ENCODE results near the gene IRAG1. TPM values are rescaled to one million over a fixed set of nuclear protein-coding genes. Genes with fewer than 3 reads are reported as not detected.
A peak's percentile ranks its signal among the peaks of the same experiment; 100 is the strongest.

Gene IRAG1
- total RNA-seq, 1 donor from 2014 or later = 0.26 TPM

- FAIRE-seq (no peak), DNase-seq (ENCODE audit: low read depth) (no peak)
- Histone ChIP-seq H3K27me3 (ENCODE audit: control insufficient read depth, insufficient read depth, low read length) (no peaks in the 10 kb centered on the region), H3K36me3 (ENCODE audit: control insufficient read depth, insufficient read depth, low read length) (no peaks in the 10 kb centered on the region), H3K4me3 (ENCODE audit: low read depth, low read length) (no peak overlapping the region)
- no peak for TF ChIP-seq CTCF (IDR thresholded peaks at IDR 0.05; ENCODE audit: insufficient read depth, low read length, severe bottlenecking)
Measured at GRCh38 chr11:10716122-10716521, 22.6 kb upstream of the IRAG1 start.

GRCh38 chr11:10715571-10715970 is 22.0 kb upstream of the IRAG1 start:
- Histone ChIP-seq H3K36me3 (ENCODE audit: control insufficient read depth, insufficient read depth, low read length) (no peaks in the 10 kb centered on the region), H3K27me3 (ENCODE audit: control insufficient read depth, insufficient read depth, low read length) (no peaks in the 10 kb centered on the region), H3K4me3 (ENCODE audit: low read depth, low read length) (no peak overlapping the region)
- FAIRE-seq = peak; percentile 13
- no peak for TF ChIP-seq CTCF (IDR thresholded peaks at IDR 0.05; ENCODE audit: insufficient read depth, low read length, severe bottlenecking)
- no peak for DNase-seq (ENCODE audit: low read depth)

GRCh38 chr11:10709299-10710086 is 15.9 kb upstream of the IRAG1 start:
- H3K36me3 ChIP-seq (ENCODE audit: control insufficient read depth, insufficient read depth, low read length) = no peaks in the 10 kb centered on the region
- TF ChIP-seq CTCF (IDR thresholded peaks at IDR 0.05; ENCODE audit: insufficient read depth, low read length, severe bottlenecking) = no peak
- peaks cover 3% of the 10 kb centered on the region for H3K27me3 ChIP-seq (ENCODE audit: control insufficient read depth, insufficient read depth, low read length)
- FAIRE-seq = no peak
- no peak overlapping the region for H3K4me3 ChIP-seq (ENCODE audit: low read depth, low read length)
- no peak for DNase-seq (ENCODE audit: low read depth)

- no peak for TF ChIP-seq CTCF (IDR thresholded peaks at IDR 0.05; ENCODE audit: insufficient read depth, low read length, severe bottlenecking)
- Histone ChIP-seq H3K27me3 (ENCODE audit: control insufficient read depth, insufficient read depth, low read length) (peaks cover 4% of the 10 kb centered on the region), H3K4me3 (ENCODE audit: low read depth, low read length) (no peak overlapping the region), H3K36me3 (ENCODE audit: control insufficient read depth, insufficient read depth, low read length) (no peaks in the 10 kb centered on the region)
- DNase-seq (ENCODE audit: low read depth) (no peak), FAIRE-seq (peak; percentile 47)
Measured at GRCh38 chr11:10708131-10708530, 14.6 kb upstream of the IRAG1 start.

GRCh38 chr11:10701982-10702381 is 8.4 kb upstream of the IRAG1 start:
- DNase-seq (ENCODE audit: low read depth) = peak; percentile 21
- no peaks in the 10 kb centered on the region for H3K36me3 ChIP-seq (ENCODE audit: control insufficient read depth, insufficient read depth, low read length)
- no peak for TF ChIP-seq CTCF (IDR thresholded peaks at IDR 0.05; ENCODE audit: insufficient read depth, low read length, severe bottlenecking)
- no peak overlapping the region for H3K4me3 ChIP-seq (ENCODE audit: low read depth, low read length)
- H3K27me3 ChIP-seq (ENCODE audit: control insufficient read depth, insufficient read depth, low read length) = peaks cover 1% of the 10 kb centered on the region
- FAIRE-seq = no peak

- no peak for TF ChIP-seq CTCF (IDR thresholded peaks at IDR 0.05; ENCODE audit: insufficient read depth, low read length, severe bottlenecking)
- no peaks in the 10 kb centered on the region for H3K36me3 ChIP-seq (ENCODE audit: control insufficient read depth, insufficient read depth, low read length)
- FAIRE-seq = no peak
Measured at GRCh38 chr11:10699072-10699471, 5.5 kb upstream of the IRAG1 start.

More at GRCh38 chr11:10699072-10699471, 5.5 kb upstream of the IRAG1 start:
- no peak for DNase-seq (ENCODE audit: low read depth)
- Histone ChIP-seq H3K4me3 (ENCODE audit: low read depth, low read length) (no peak overlapping the region), H3K27me3 (ENCODE audit: control insufficient read depth, insufficient read depth, low read length) (no peaks in the 10 kb centered on the region)
